BJ (cell line): ENCODE results near the gene SMU1. TPM values are rescaled to one million over a fixed set of nuclear protein-coding genes. Genes with fewer than 3 reads are reported as not detected.
A peak's percentile ranks its signal among the peaks of the same experiment; 100 is the strongest.

Experiments
- CTCF ChIA-PET: fragments of 350-600 bp; formaldehyde crosslinking; extraction: SDS; loops from one replicate; lab custom pipeline; 2021; ENCODE audit warnings: antibody characterized with exemption, inconsistent platforms; lab: Yijun Ruan, JAX
- POLR2A ChIA-PET: fragments of 300-600 bp; sonication (Branson Sonifier 250); formaldehyde crosslinking; extraction: SDS; loops from one replicate; lab custom pipeline; 2021; ENCODE audit warnings: antibody characterized with exemption; lab: Charles Lee
- DNase-seq: peaks from one replicate; pipeline ENCODE4 v3.0.0-alpha.2; 2011; ENCODE audit warnings: low read depth
- H3K27me3 ChIP-seq: 2 replicates; pipeline ENCODE4 v1.6.0; 2011; ENCODE audit warnings: low read length; ENCODE audit not compliant: control insufficient read depth, insufficient read depth
- H3K36me3 ChIP-seq: 2 replicates; pipeline ENCODE4 v1.5.1; 2011; ENCODE audit warnings: low read length; ENCODE audit not compliant: control insufficient read depth, insufficient read depth
- H3K4me3 ChIP-seq: 2 replicates; pipeline ENCODE4 v1.5.1; 2011; ENCODE audit warnings: low read depth, mild to moderate bottlenecking, control low read depth, low read length
- CTCF ChIP-seq: IDR thresholded peaks from 2 replicates; pipeline ENCODE4 v1.5.1; 2011; ENCODE audit warnings: low read depth, mild to moderate bottlenecking, control low read depth, inconsistent platforms, low read length, moderate library complexity; ENCODE audit not compliant: insufficient read depth
- polyA minus RNA-seq: library from RNA; depleted of rRNA, polyadenylated mRNA; stranded (reverse); fragments of >200 nt; gene quantifications from 2 replicates; pipeline ENCODE4 v1.2.3, GENCODE V29; 2011; rRNA and poly(A)+ RNA removed
- polyA plus RNA-seq: library from polyadenylated mRNA; depleted of rRNA; stranded (reverse); fragments of >200 nt; gene quantifications from 2 replicates; pipeline ENCODE4 v1.2.3, GENCODE V29; 2011; rRNA removed

The SMU1 gene
- polyA plus RNA-seq, result 9.9 and 16.7 TPM in 2 replicates
- polyA minus RNA-seq, result 9.6 and 11.4 TPM in 2 replicates

- Histone ChIP-seq H3K27me3 (no peaks in the 10 kb centered on the region), H3K4me3 (peak within 1 kb of the TSS; percentile 61), H3K36me3 (peaks cover 3% of the 10 kb centered on the region)
- no peak for TF ChIP-seq CTCF
- DNase-seq, result peak; percentile 89
- CTCF ChIA-PET, result interaction anchor here (0.7 to 4.6 kb wide), 3 partner anchors 150 to 1571 kb away, joined by 3 to 50 read pairs (median 3); no protein-coding TSS in a partner anchor
- POLR2A ChIA-PET, result interaction anchor here (0.5 to 0.7 kb wide), 3 partner anchors 12 to 1070 kb away, joined by 3 to 13 read pairs (median 3); partner anchors contain the start of gene B4GALT1
Observed at GRCh38 chr9:33076046-33077004, at the start of gene SMU1. Gene SMU1, minus strand, starts transcription at chr9:33076674. Its CDS starts 66 bp downstream, at chr9:33076608.

GRCh38 chr9:33125461-33125860 is 49.0 kb upstream of the SMU1 start:
- peaks cover 23% of the 10 kb centered on the region for H3K36me3 ChIP-seq
- ChIA-PET CTCF (interaction anchor here (1.2 to 1.8 kb wide), 2 partner anchors 8 to 14 kb away, joined by 5 read pairs; no protein-coding TSS in a partner anchor), POLR2A (no interaction called here)

GRCh38 chr9:33124751-33125381 is 48.4 kb upstream of the SMU1 start:
- CTCF ChIA-PET, result interaction anchor here (1.8 kb wide), 1 partner anchor 15 kb away, joined by 5 read pairs; no protein-coding TSS in a partner anchor
- Histone ChIP-seq H3K4me3 (no peak overlapping the region), H3K36me3 (peaks cover 20% of the 10 kb centered on the region), H3K27me3 (no peaks in the 10 kb centered on the region)
- POLR2A ChIA-PET, result no interaction called here
- no peak for TF ChIP-seq CTCF
- no peak for DNase-seq

More at GRCh38 chr9:33125461-33125860, 49.0 kb upstream of the SMU1 start:
- Histone ChIP-seq H3K4me3 (no peak overlapping the region), H3K27me3 (no peaks in the 10 kb centered on the region)
- TF ChIP-seq CTCF, result no peak
- no peak for DNase-seq

GRCh38 chr9:33124046-33124445 is 47.6 kb upstream of the SMU1 start:
- H3K4me3 ChIP-seq, result no peak overlapping the region
- DNase-seq, result no peak
- no peaks in the 10 kb centered on the region for H3K27me3 ChIP-seq
- H3K36me3 ChIP-seq, result peaks cover 18% of the 10 kb centered on the region
- POLR2A ChIA-PET, result no interaction called here
- CTCF ChIA-PET, result no interaction called here
- no peak for TF ChIP-seq CTCF
